Myocyte (in vitro differentiated cells): ENCODE data around the gene CAMK1D. TPM values are rescaled to one million over a fixed set of nuclear protein-coding genes. Genes with fewer than 3 reads are reported as not detected.
"Not testable (repeated sequence)": the region's sequence is repeated elsewhere in the genome, so short reads cannot be mapped to it uniquely, and the experiment has no call there.

ENCODE experiments used
- DNase-seq: peaks from one replicate; pipeline ENCODE4 v3.0.0-alpha.2; 2012; ENCODE audit warnings: low read depth
- total RNA-seq: library from RNA; depleted of rRNA; stranded (reverse); fragments of >200 nt; gene quantifications from 2 replicates; pipeline ENCODE4 v1.2.3, GENCODE V29; 2014

CAMK1D gene
- total RNA-seq, 1 donor from 2014 or later = 0.96 TPM

GRCh38 chr10:12427276-12427675, 77.9 kb downstream of the CAMK1D start:
- DNase-seq = no peak

DNA sequence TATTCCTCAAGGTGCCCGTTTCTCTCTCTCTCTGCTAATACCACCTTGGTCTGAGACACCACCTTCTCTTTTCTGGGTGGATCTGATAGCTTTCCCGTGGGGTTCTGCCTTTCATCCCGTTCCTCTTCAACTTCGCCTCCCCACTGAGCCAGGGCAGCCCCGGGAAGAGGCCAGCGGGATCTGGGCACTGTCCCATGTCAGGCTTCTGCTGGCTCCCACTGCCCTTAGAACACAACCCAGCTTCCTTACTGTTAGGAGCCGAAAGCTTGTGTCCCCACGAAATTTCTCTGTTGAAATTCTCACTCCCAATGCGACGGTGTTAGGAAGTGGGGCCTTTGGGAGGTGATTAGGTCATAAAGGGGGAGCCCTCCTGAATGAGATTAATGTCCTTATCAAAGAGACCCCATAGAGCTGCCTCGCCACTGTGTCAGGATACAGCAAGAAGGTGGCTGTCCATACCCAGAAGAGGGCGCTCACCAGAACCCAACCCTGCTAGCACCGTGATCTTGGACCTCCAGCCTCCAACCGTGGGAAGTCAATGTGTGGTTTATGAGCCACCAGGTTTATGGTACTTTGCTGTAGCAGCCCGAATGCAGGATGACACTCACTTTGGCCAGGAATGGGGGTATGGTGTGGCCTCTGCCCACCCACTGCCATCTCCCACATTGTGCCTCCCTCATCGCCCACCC, 79.2 kb downstream of the CAMK1D start:
- no peak for DNase-seq

GRCh38 chr10:12430406-12430982, 81.1 kb downstream of the CAMK1D start:
- DNase-seq = no peak

- no peak for DNase-seq
Measured at GRCh38 chr10:12431151-12432101, 82.1 kb downstream of the CAMK1D start.

DNA sequence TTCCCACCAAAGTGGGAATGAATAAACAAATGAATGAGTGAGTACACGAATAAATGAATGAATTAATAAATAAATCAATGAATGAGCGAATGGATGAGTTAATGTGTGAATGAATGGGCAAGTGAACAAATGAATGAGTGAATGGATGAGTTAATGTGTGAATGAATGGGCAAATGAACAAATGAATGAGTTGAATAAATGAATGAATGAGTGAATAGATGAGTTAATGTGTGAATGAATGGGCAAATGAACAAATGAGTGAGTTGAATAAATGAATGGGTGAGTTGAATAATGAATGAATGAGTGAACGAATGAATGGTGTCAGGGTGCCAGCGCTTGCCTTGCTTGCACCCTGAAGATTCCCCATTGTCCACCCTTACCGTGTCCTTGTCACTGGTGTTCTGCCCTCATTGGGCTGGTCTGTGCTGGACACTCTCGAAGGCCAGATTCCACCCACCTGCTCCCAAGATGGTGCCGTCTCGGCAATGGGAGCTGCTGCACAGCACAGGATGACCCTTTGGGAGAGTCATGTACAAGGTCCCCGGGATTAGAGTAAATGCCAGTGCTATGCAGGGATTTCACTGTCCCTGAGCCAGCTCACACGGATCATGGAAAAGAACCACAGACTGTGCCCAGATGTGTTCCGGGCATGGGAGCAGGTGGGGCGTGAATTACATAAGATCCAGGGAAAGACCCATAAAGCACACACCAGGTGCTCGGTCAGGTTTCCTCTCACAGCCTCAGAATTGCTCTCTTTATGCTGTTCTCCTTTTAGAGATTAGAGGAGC, 83.2 kb downstream of the CAMK1D start:
- no peak for DNase-seq

- DNase-seq = no peak
Measured at GRCh38 chr10:12434277-12434676, 84.9 kb downstream of the CAMK1D start.

- DNase-seq = not testable (repeated sequence)
Measured at GRCh38 chr10:12434677-12435076, 85.3 kb downstream of the CAMK1D start.

GRCh38 chr10:12435348-12435747, 86.0 kb downstream of the CAMK1D start:
- no peak for DNase-seq

GRCh38 chr10:12438919-12439692, 89.8 kb downstream of the CAMK1D start:
- no peak for DNase-seq

GRCh38 chr10:12439767-12440166, 90.4 kb downstream of the CAMK1D start:
- DNase-seq = not testable (repeated sequence)

DNA sequence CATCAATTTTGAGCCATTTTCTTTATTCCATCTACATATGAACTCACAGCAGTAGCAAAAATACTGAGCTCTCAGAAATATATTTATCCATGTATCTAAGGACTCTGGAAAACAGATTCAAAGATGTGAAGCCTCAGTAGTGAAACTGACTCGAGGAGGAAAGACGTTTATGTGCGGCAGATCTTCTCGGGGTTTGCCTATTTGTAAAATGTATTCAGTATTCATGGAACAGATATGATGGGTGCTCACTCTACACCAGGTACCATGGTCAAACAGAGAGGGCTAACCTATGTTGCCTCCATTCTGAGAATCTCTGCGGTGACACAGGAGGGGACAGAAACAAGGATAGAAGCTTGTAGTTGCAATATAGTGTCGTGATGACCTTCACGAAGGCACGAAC, 93.7 kb downstream of the CAMK1D start:
- no peak for DNase-seq

DNA sequence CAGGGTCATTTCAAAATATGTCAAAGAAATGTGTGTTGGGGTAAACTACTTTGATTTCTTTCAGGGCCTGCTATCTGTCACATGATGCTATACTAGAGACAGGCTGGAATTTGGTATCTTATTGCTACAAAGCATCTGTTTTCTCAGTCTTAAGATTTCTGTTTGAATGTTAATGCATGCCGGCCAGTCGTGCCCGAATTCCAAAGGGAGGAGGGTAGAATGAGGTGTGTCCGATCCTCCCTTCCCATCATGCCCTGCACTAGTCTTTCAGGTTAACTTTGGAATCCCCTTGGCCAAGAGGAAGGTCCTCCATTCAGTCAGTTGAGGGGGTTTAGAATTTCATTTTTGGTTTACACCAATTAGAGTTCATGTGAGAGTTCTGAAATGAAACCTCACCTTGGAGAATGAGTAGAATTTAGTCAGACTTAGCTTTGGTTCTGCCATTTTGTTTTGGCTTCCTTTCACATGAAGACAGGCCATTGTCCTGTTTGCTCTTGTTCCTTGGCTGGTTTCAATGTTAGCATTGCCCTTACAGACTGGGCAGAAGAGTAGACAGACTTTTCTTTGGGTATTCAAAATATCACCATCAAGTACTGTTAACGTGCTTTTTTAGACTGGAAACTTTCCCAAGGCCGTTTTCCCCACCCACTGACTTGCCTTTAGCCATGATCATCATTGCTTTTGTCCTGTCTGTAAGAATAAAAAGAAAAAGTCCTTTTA, 95.8 kb downstream of the CAMK1D start:
- no peak for DNase-seq

DNA sequence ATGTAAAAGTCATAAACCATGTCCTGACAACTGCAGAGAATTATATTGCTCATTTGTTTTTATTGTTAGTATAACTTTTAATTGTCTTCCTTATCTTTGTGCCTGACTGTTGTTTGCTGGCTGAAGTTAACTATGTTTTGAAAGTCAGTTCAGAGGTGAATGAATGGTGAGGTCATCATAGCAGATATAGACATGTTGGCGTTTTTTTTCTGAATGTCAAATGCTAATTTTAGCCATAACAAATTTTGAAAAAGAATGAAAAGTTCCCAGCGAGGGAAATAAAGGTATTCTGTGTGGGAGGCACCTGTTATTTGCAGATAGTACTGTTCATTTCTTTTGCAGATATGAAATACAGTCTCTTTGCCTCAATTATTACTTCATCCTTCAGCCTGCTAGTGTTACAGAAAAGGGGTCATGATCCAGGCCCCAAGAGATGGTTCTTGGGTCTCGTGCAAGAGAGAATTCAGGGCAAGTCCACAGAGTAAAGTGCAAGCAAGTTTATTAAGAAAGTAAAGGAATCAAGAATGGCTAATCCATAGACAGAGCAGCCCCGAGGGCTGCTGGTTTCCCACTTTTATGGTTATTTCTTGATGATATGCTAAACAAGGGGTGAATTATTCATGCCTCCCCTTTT, 96.5 kb downstream of the CAMK1D start:
- DNase-seq = no peak

- no peak for DNase-seq
Measured at GRCh38 chr10:12448340-12448728, 99.0 kb downstream of the CAMK1D start.

GRCh38 chr10:12448729-12449391, 99.5 kb downstream of the CAMK1D start:
- peak; percentile 70 for DNase-seq

DNA sequence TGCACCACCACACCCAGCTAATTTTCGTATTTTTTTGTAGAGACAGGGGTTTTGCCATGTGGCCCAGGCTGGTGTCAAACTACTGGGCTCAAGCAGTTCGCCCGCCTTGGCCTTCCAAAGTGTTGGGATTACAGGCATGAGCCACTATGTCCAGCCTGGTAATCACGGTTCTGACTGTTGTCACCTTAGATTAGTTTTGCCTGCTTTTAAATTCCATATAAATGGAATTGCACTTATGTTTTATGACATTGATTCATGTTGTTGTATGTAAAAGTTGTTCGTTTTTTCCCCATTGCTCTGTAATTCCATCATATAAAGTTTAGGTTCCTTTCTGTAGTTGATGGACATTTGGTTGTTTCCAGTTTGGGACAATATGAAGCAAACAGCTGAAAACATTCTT, 106.0 kb downstream of the CAMK1D start:
- no peak for DNase-seq

GRCh38 chr10:12455766-12456165, 106.4 kb downstream of the CAMK1D start:
- no peak for DNase-seq

GRCh38 chr10:12459340-12459739, 110.0 kb downstream of the CAMK1D start:
- DNase-seq = no peak

GRCh38 chr10:12459762-12460161, 110.4 kb downstream of the CAMK1D start:
- DNase-seq = no peak
